CD8-positive, alpha-beta memory T cell (primary cell): ENCODE results near the gene CADM4. TPM values are rescaled to one million over a fixed set of nuclear protein-coding genes. Genes with fewer than 3 reads are reported as not detected.
"Not testable (repeated sequence)": the region's sequence is repeated elsewhere in the genome, so short reads cannot be mapped to it uniquely, and the experiment has no call there.

ENCODE experiments used
- CTCF ChIA-PET: fragments of 350-600 bp; sonication (Branson Sonifier 250); formaldehyde crosslinking; loops from one replicate; lab custom pipeline; 2021; ENCODE audit warnings: antibody characterized with exemption; lab: Charles Lee
- POLR2A ChIA-PET: fragments of 350-600 bp; sonication (Branson Sonifier 250); formaldehyde crosslinking; loops from one replicate; lab custom pipeline; 2021; ENCODE audit warnings: antibody characterized with exemption; lab: Charles Lee
- DNase-seq, 5 donors: peaks; one replicate each; pipeline versions ENCODE4 v3.0.0 to v3.0.0-alpha.2; 2020 to 2022; ENCODE audit warnings: mixed read lengths in 1 of 5
- H3K27ac ChIP-seq: one replicate; pipeline ENCODE4 v1.7.0; 2013; ENCODE audit warnings: low read depth, mild to moderate bottlenecking, low read length, moderate library complexity
- H3K27me3 ChIP-seq: 2 replicates; pipeline ENCODE4 v1.7.0; 2013; ENCODE audit warnings: low read length, mild to moderate bottlenecking; ENCODE audit not compliant: insufficient read depth, poor library complexity, severe bottlenecking
- H3K36me3 ChIP-seq: 2 replicates; pipeline ENCODE4 v1.7.0; 2013; ENCODE audit warnings: mild to moderate bottlenecking, low read length, moderate library complexity; ENCODE audit not compliant: insufficient read depth
- H3K4me1 ChIP-seq: 2 replicates; pipeline ENCODE4 v1.7.0; 2013; ENCODE audit warnings: mild to moderate bottlenecking, low read length, moderate library complexity; ENCODE audit not compliant: insufficient read depth
- H3K4me3 ChIP-seq: 2 replicates; pipeline ENCODE4 v1.7.0; 2013; ENCODE audit warnings: mild to moderate bottlenecking, low read length
- H3K9me3 ChIP-seq: 2 replicates; pipeline ENCODE4 v1.7.0; 2013; ENCODE audit warnings: mild to moderate bottlenecking, low read length
- H3K27ac Mint-ChIP-seq, 8 donors: one replicate each; pipeline ENCODE4 v1.8.0; 2020 to 2021; ENCODE audit warnings: mixed read lengths in 8 of 8, mild to moderate bottlenecking in 6 of 8, inconsistent platforms in 3 of 8, moderate library complexity in 3 of 8
- H3K27me3 Mint-ChIP-seq, 2 donors: one replicate each; pipeline ENCODE4 v1.8.0; 2020 to 2021; ENCODE audit warnings: mixed read lengths in 2 of 2, mild to moderate bottlenecking in 1 of 2, moderate library complexity in 1 of 2
- H3K36me3 Mint-ChIP-seq, 3 donors: one replicate each; pipeline ENCODE4 v1.8.0; 2020 to 2021; ENCODE audit warnings: mixed read lengths in 3 of 3, inconsistent platforms in 1 of 3, mild to moderate bottlenecking in 1 of 3
- H3K4me1 Mint-ChIP-seq, 3 donors: one replicate each; pipeline ENCODE4 v1.8.0; 2020 to 2021; ENCODE audit warnings: mixed read lengths in 3 of 3, inconsistent platforms in 1 of 3, mild to moderate bottlenecking in 1 of 3
- H3K4me3 Mint-ChIP-seq, 7 donors: one replicate each; pipeline ENCODE4 v1.8.0; 2020 to 2021; ENCODE audit warnings: mixed read lengths in 7 of 7, mild to moderate bottlenecking in 6 of 7, moderate library complexity in 4 of 7, inconsistent platforms in 2 of 7
- H3K9me3 Mint-ChIP-seq, 5 donors: one replicate each; pipeline ENCODE4 v1.8.0; 2020 to 2022; ENCODE audit warnings: mixed read lengths in 5 of 5, mild to moderate bottlenecking in 3 of 5, moderate library complexity in 2 of 5, inconsistent platforms in 1 of 5
- polyA plus RNA-seq: library from polyadenylated mRNA; unstranded; fragments of 300-500 nt; fragmentation: Illumina TruSeq; gene quantifications from one replicate; pipeline ENCODE4 v1.2.3, GENCODE V29; 2021
- total RNA-seq, 2 experiments: library from RNA; stranded (reverse); gene quantifications; one replicate each; pipeline ENCODE4 v1.2.3, GENCODE V29; 2021

CADM4 gene
- total and polyA plus RNA-seq, 3 experiments from 2014 or later = 0.24 to 0.57 TPM; not detected in 1

DNA sequence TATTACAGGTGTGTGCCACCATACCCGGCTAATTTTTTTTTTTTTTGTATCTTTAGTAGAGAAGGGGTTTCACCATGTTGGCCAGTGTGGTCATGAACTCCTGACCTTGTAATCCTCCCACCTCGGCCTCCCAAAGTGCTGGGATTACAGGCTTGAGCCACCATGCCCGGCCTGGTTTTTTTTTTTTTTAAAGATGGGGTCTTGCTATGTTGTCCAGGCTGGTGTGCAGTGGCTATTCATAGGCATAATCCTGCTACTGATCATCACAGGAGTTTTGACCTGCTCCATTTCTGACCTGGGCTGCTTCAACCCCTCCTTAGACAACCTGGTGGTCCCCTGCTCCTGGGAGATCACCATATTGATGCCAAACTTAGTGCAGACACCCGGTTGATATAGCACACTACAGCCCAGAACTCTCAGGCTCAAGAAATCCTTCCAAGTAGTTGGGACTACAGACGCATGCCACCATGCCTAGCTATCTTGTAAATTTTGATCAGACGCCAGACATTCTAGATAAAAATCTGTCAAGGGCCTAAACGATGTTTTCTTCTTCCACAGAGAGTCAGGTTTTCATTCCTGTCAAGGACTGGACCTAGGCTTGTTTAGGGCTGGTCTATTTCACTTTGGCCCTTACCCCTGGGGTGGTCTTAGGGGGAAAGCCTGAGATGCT lies 20.8 kb upstream of the CADM4 start:
- no peak overlapping the region for H3K4me3 Mint-ChIP-seq
- H3K4me1 Mint-ChIP-seq = peaks cover 14 to 22% (median 17%) of the 10 kb centered on the region in 3 donors
- no peak overlapping the region for H3K27ac ChIP-seq
- H3K4me3 ChIP-seq = no peak overlapping the region
- peaks cover 0 to 8% (median 2%) of the 10 kb centered on the region in 5 donors for H3K9me3 Mint-ChIP-seq
- peaks cover 0 to 2% of the 10 kb centered on the region in 2 donors for H3K27me3 Mint-ChIP-seq
- peaks cover 6 to 37% (median 13%) of the 10 kb centered on the region in 3 donors for H3K36me3 Mint-ChIP-seq
- no peaks in the 10 kb centered on the region for H3K27me3 ChIP-seq
- ChIA-PET CTCF (no interaction called here), POLR2A (interaction anchor here (0.6 kb wide), 1 partner anchor 10 kb away, joined by 3 read pairs; no protein-coding TSS in a partner anchor)
- no peak for DNase-seq
- no peak overlapping the region for H3K27ac Mint-ChIP-seq
- peaks cover 3% of the 10 kb centered on the region for H3K9me3 ChIP-seq
- no peaks in the 10 kb centered on the region for H3K36me3 ChIP-seq
- peaks cover 20% of the 10 kb centered on the region for H3K4me1 ChIP-seq

DNA sequence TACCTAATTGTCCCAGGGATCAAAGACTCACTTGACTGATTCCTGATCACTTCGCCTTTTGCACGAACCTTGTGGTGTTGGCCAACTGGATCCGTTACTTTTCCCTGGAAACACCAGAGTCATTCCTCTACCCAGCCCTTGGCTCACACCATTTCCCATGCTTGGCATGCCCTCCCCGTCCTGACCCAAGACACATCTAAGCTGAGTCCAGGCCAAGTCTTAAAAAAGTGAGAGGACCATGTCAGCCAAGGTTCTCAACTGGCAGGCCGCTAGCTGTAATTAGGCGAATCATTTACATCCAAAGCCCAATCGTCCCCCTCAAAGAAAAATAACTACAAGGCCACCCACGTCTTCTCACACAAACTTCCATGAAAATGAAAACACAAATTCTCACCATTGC lies 18.8 kb upstream of the CADM4 start:
- no peaks in the 10 kb centered on the region for H3K36me3 ChIP-seq
- H3K27ac ChIP-seq = no peak overlapping the region
- Mint-ChIP-seq H3K4me3 (no peak overlapping the region), H3K27me3 (peaks cover 0 to 2% of the 10 kb centered on the region in 2 donors), H3K27ac (peak overlapping the region in 1 of 8 donors; percentile 6), H3K36me3 (peaks cover 18 to 35% (median 18%) of the 10 kb centered on the region in 3 donors), H3K9me3 (peaks cover 0 to 8% (median 2%) of the 10 kb centered on the region in 5 donors), H3K4me1 (peaks cover 0 to 6% (median 0%) of the 10 kb centered on the region in 3 donors)
- POLR2A ChIA-PET = interaction anchor here (0.6 to 1.1 kb wide), 2 partner anchors 30 to 501 kb away, joined by 3 to 5 read pairs; no protein-coding TSS in a partner anchor
- DNase-seq = no peak
- H3K4me3 ChIP-seq = no peak overlapping the region
- H3K4me1 ChIP-seq = peaks cover under 1% of the 10 kb centered on the region
- CTCF ChIA-PET = interaction anchor here (1.2 to 1.9 kb wide), 2 partner anchors 10 to 11 kb away, joined by 3 to 10 read pairs; partner anchors contain the start of gene PLAUR
- H3K9me3 ChIP-seq = peaks cover 3% of the 10 kb centered on the region
- H3K27me3 ChIP-seq = no peaks in the 10 kb centered on the region

DNA sequence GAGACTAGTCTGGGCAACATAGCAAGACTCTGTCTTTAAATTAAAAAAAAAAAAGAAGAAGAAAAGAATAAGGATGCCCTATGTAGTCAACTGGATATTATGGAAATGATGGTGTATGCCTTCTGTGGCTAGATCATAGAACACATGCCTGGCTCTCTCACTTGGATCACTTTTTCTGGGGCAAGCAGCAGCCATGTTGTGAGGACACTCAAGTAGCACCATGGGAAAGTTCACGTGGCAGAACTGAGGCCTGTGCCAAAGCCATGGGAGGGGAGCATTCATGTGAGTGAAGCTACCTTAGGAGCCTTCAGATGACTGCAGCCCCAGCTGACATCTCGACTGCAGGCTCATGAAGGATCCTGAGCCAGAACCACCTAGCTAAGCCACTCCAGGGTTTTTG lies 18.4 kb upstream of the CADM4 start:
- Mint-ChIP-seq H3K9me3 (peaks cover 0 to 8% (median 2%) of the 10 kb centered on the region in 5 donors), H3K4me1 (peaks cover 0 to 3% (median 0%) of the 10 kb centered on the region in 3 donors), H3K4me3 (no peak overlapping the region), H3K36me3 (peaks cover 22 to 35% (median 23%) of the 10 kb centered on the region in 3 donors), H3K27me3 (peaks cover 0 to 2% of the 10 kb centered on the region in 2 donors), H3K27ac (peak overlapping the region in 2 of 8 donors; percentile 12 to 79)
- Histone ChIP-seq H3K9me3 (peaks cover 3% of the 10 kb centered on the region), H3K4me1 (no peaks in the 10 kb centered on the region), H3K36me3 (no peaks in the 10 kb centered on the region), H3K4me3 (no peak overlapping the region), H3K27ac (no peak overlapping the region), H3K27me3 (no peaks in the 10 kb centered on the region)
- DNase-seq = no peak
- CTCF ChIA-PET = interaction anchor here (1.2 to 1.9 kb wide), 2 partner anchors 11 to 12 kb away, joined by 3 to 10 read pairs; partner anchors contain the start of gene PLAUR
- POLR2A ChIA-PET = no interaction called here

DNA sequence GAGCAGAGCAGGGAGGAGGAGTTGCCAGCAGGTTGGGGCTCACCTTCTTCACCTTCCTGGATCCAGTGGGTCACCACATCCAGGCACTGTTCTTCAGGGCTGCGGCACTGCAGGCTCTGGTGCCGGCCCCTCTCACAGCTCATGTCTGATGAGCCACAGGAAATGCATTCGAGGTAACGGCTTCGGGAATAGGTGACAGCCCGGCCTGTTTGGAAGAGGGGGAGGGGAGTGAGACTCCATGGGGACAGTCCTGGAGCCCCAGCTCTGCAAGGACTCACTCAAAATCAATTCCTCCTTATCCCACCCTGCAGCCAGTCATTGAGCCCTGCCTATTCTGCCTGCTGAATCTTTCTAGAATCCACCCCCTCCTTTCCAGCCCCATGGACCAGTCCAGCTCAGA lies 16.8 kb upstream of the CADM4 start:
- H3K27me3 Mint-ChIP-seq = peaks cover 0 to 2% of the 10 kb centered on the region in 2 donors
- Histone ChIP-seq H3K36me3 (no peaks in the 10 kb centered on the region), H3K27ac (no peak overlapping the region), H3K27me3 (no peaks in the 10 kb centered on the region), H3K4me1 (no peaks in the 10 kb centered on the region), H3K9me3 (peaks cover 3% of the 10 kb centered on the region), H3K4me3 (no peak overlapping the region)
- H3K4me3 Mint-ChIP-seq = no peak overlapping the region
- peaks cover 22 to 35% (median 28%) of the 10 kb centered on the region in 3 donors for H3K36me3 Mint-ChIP-seq
- H3K9me3 Mint-ChIP-seq = peaks cover 0 to 8% (median 2%) of the 10 kb centered on the region in 5 donors
- no peak overlapping the region for H3K27ac Mint-ChIP-seq
- no peak for DNase-seq
- ChIA-PET POLR2A (no interaction called here), CTCF (no interaction called here)
- H3K4me1 Mint-ChIP-seq = no peaks in the 10 kb centered on the region

DNA sequence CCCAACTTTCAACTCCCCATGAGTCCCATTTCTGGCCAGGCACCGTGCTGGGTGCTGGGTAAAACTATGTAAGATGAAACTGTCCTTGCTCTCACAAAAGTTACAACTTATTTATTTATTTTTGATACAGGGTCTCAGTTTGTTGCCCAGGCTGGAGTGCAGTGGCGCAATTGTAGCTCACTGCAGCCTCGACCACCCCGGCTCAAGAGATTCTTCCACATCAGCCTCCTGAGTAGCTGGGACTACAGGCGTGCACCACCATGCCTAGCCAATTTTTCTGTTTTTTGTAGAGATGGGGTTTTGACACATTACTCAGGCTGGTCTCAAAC lies 12.9 kb upstream of the CADM4 start:
- H3K4me1 Mint-ChIP-seq = no peaks in the 10 kb centered on the region
- no peaks in the 10 kb centered on the region for H3K27me3 ChIP-seq
- no peak overlapping the region for H3K27ac Mint-ChIP-seq
- H3K27me3 Mint-ChIP-seq = peaks cover 0 to 4% of the 10 kb centered on the region in 2 donors
- ChIA-PET POLR2A (no interaction called here), CTCF (interaction anchor here (0.8 to 1.5 kb wide), 3 partner anchors 38 to 98 kb away, joined by 3 to 5 read pairs (median 3); no protein-coding TSS in a partner anchor)
- no peak overlapping the region for H3K27ac ChIP-seq
- DNase-seq = no peak
- H3K4me1 ChIP-seq = no peaks in the 10 kb centered on the region
- no peaks in the 10 kb centered on the region for H3K36me3 ChIP-seq
- H3K9me3 Mint-ChIP-seq = peaks cover 0 to 2% (median 0%) of the 10 kb centered on the region in 5 donors
- H3K4me3 Mint-ChIP-seq = no peak overlapping the region
- no peak overlapping the region for H3K4me3 ChIP-seq
- peaks cover 15 to 30% (median 28%) of the 10 kb centered on the region in 3 donors for H3K36me3 Mint-ChIP-seq
- H3K9me3 ChIP-seq = no peaks in the 10 kb centered on the region

DNA sequence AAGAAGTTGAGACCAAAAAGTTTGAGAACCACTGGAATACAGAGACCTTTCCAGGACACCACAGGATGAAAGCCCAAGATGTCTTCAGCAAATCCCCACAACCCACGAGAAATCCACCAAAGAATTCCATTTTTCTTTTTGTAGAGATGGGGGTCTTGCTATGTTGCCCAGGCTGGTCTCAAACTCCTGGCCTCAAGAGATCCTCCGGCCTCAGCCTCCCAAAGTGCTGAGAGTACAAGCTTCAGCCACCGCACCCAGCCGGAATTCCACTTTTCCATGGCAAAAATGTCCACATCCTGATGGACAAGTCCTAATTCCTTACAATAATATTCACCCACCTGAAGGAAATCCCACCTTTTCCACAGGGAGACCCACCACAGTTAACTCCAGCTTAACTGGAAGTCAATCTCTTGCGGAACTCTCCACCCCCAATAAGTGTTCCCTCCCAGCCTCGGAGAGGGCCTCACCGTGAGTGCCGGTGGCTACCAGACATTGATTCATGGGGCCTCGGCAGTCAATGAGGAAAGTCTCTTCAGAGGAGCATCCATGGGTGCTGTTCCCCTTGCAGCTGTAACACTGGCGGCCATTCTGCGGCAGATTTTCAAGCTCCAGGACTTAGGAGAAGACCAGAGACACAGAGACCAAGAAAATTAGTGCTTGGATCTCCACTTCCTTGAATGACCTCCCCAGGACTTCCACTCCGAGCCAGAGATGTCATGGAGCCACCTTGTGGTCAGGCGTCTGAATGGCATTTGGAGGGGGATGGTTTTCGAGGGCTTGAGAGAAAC lies 12.3 kb upstream of the CADM4 start:
- no peak overlapping the region for H3K27ac ChIP-seq
- no peaks in the 10 kb centered on the region for H3K4me1 ChIP-seq
- peaks cover 15 to 29% (median 28%) of the 10 kb centered on the region in 3 donors for H3K36me3 Mint-ChIP-seq
- H3K27me3 Mint-ChIP-seq = peaks cover 0 to 4% of the 10 kb centered on the region in 2 donors
- no peaks in the 10 kb centered on the region for H3K27me3 ChIP-seq
- H3K27ac Mint-ChIP-seq = no peak overlapping the region
- CTCF ChIA-PET = interaction anchor here (0.7 to 1.5 kb wide), 5 partner anchors 37 to 124 kb away, joined by 3 to 5 read pairs (median 3); partner anchors contain the start of gene ZNF576
- no peak overlapping the region for H3K4me3 Mint-ChIP-seq
- no peaks in the 10 kb centered on the region for H3K4me1 Mint-ChIP-seq
- H3K9me3 Mint-ChIP-seq = peaks cover 0 to 2% (median 0%) of the 10 kb centered on the region in 5 donors
- no peaks in the 10 kb centered on the region for H3K36me3 ChIP-seq
- H3K9me3 ChIP-seq = no peaks in the 10 kb centered on the region
- POLR2A ChIA-PET = no interaction called here
- H3K4me3 ChIP-seq = no peak overlapping the region
- DNase-seq = peak in 2 of 5 donors; percentile 5 to 16

DNA sequence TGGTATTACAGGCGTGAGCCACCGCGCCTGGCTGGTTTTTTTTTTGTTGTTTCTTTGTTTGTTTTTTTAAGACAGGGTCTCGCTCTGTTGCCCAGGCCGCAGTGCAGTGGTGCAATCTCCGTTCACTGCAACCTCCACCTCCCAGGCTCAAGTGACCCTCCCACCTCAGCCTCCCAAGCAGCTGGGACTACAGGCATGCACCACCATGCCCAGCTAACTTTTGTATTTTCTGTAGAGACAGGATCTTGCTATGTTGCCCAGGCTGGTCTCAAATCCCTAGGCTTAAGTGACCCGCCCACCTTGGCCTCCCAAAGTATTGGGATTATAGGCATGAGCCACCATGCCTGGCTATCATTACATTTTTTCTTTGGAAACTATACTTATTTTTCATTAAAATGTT lies 10.6 kb upstream of the CADM4 start:
- not testable (repeated sequence) for H3K27ac Mint-ChIP-seq
- ChIA-PET CTCF (interaction anchor here (0.7 to 1.8 kb wide), 2 partner anchors 15 to 203 kb away, joined by 3 to 5 read pairs; no protein-coding TSS in a partner anchor), POLR2A (interaction anchor here (0.7 kb wide), 1 partner anchor 11 kb away, joined by 3 read pairs; no protein-coding TSS in a partner anchor)

More for the DNA sequence above, 10.6 kb upstream of the CADM4 start:
- not testable (repeated sequence) for DNase-seq, H3K36me3 ChIP-seq, H3K27me3 ChIP-seq, H3K27me3 Mint-ChIP-seq, H3K9me3 Mint-ChIP-seq, H3K4me3 ChIP-seq, H3K4me1 Mint-ChIP-seq, H3K9me3 ChIP-seq, H3K27ac ChIP-seq, H3K4me3 Mint-ChIP-seq, H3K4me1 ChIP-seq
- peaks cover 18 to 28% (median 20%) of the 10 kb centered on the region in 3 donors for H3K36me3 Mint-ChIP-seq
